H1 (cell line): ENCODE results near the gene NRXN3. TPM values are rescaled to one million over a fixed set of nuclear protein-coding genes. Genes with fewer than 3 reads are reported as not detected.

Experiments
- CTBP2 ChIP-seq: IDR thresholded peaks from 2 replicates; pipeline ENCODE4 v1.7.0; 2011; ENCODE audit warnings: borderline replicate concordance, mild to moderate bottlenecking, moderate library complexity, mixed read lengths, low read length; ENCODE audit not compliant: insufficient read depth, insufficient read length
- polyA plus RNA-seq, 7 experiments: library from polyadenylated mRNA; depleted of rRNA in 3 of 7; stranded (reverse) in 5 of 7; unstranded in 2 of 7; fragments of >200 nt in 5 of 7; fragments of 200-250 nt in 2 of 7; gene quantifications; 1 replicate in 5 of 7; 2 replicates in 1 of 7; 4 replicates in 1 of 7; pipeline versions ENCODE4 v1.2.1 to v1.2.3, GENCODE V29; 2011 to 2013; ENCODE audit warnings: missing spikeins in 2 of 7, mixed read lengths in 2 of 7
- total RNA-seq: library from RNA; stranded (reverse); fragmentation: NEBNext Ultra II Directional; extraction: Animal tissue kit (Norgen Biotek cat#: 25700); gene quantifications from 2 replicates; pipeline ENCODE4 v1.2.1, GENCODE V29; 2021

The NRXN3 gene
- total and polyA plus RNA-seq, 2 of the 8 experiments (the other 6 are each of a cell fraction or from before 2014, with no cell fraction given), result 2.6 to 4.1 TPM

GRCh38 chr14:78455896-78456435, 285.8 kb downstream of the NRXN3 start (continued):
- no peak for TF ChIP-seq CTBP2
